Adrenal gland (tissue), 12 donors: ENCODE measurements around the gene BEND2. TPM values are rescaled to one million over a fixed set of nuclear protein-coding genes. Genes with fewer than 3 reads are reported as not detected.

Experiments used
- DNase-seq, 7 donors: peaks; one replicate each; pipeline ENCODE4 v3.0.0-alpha.2; 2019 to 2020
- H3K27ac ChIP-seq, 5 donors: fragments of 200-600 bp; sonication (generic) in 4 of 5; 1 replicate in 3 of 5; 2 replicates in 2 of 5; pipeline versions ENCODE4 v1.5.1 to v1.8.0; 2016 to 2020; ENCODE audit warnings: mild to moderate bottlenecking in 1 of 5
- H3K27me3 ChIP-seq: fragments of 200-600 bp; 2 replicates; pipeline ENCODE4 v1.8.0; 2021
- H3K36me3 ChIP-seq, 2 donors: fragments of 200-600 bp; replicated peaks in 1 of 2; 1 replicate in 1 of 2; 2 replicates in 1 of 2; pipeline versions ENCODE4 v1.5.1 to v1.8.0; 2018 to 2022
- H3K4me1 ChIP-seq, 2 donors: fragments of 200-600 bp; replicated peaks in 1 of 2; 1 replicate in 1 of 2; 2 replicates in 1 of 2; pipeline versions ENCODE4 v1.5.1 to v1.8.0; 2018 to 2021
- H3K4me3 ChIP-seq, 4 donors: fragments of 200-600 bp; sonication (generic) in 3 of 4; one replicate each; pipeline ENCODE4 v1.5.1; 2016 to 2018
- H3K9me3 ChIP-seq, 3 donors: fragments of 200-600 bp; sonication (generic) in 1 of 3; replicated peaks in 1 of 3; 1 replicate in 2 of 3; 2 replicates in 1 of 3; pipeline versions ENCODE4 v1.5.1 to v1.8.0; 2016 to 2021
- POLR2A ChIP-seq, 2 donors: fragments of 450-650 bp; IDR thresholded peaks; one replicate each; pipeline ENCODE4 v1.6.1; 2017; ENCODE audit warnings: antibody characterized with exemption in 2 of 2, mild to moderate bottlenecking in 2 of 2, moderate library complexity in 1 of 2
- WGBS, 4 donors: extraction: QIAGEN DNeasy Blood & Tissue Kit in 2 of 4; methylation state at CpG; one replicate each; pipeline versions ENCODE4 v1.1.5 to v1.1.7; 2013 to 2017; 5-methylcytosine and 5-hydroxymethylcytosine counted together
- intact Hi-C, 2 donors: fragments of 100-400 bp; cut with DNase I; formaldehyde crosslinking; loops; one replicate each; pipeline versions ENCODE4 v1.14.1 to v1.15.0; 2022 to 2023
- polyA plus RNA-seq, 3 donors: library from polyadenylated mRNA; stranded (reverse); fragments of 200-250 nt in 2 of 3; fragments of 350-450 nt in 1 of 3; fragmentation: Illumina TruSeq in 1 of 3; extraction: RNeasy Lipid Tissue Mini Kit (QIAGEN cat#74804) in 1 of 3; gene quantifications; one replicate each; pipeline ENCODE4 v1.2.3, GENCODE V29; 2013 to 2014
- total RNA-seq, 9 donors: library from RNA; depleted of rRNA in 4 of 9; stranded (reverse); fragments of >200 nt in 4 of 9; fragments of 120-200 nt in 1 of 9; fragmentation: NEBNext Ultra II Directional in 1 of 9; extraction: Animal tissue kit (Norgen Biotek cat#: 25700) in 1 of 9; gene quantifications; one replicate each; pipeline versions ENCODE4 v1.1.0 to v1.2.4, GENCODE V29; 2013 to 2023
- TF ChIP-seq, protein P1 (sequence below), 6 experiments: fragments of 450-650 bp in 4 of 6; fragments of 200-600 bp in 2 of 6; sonication (generic) in 1 of 6; IDR thresholded peaks; 1 replicate in 5 of 6; 2 replicates in 1 of 6; pipeline versions ENCODE4 v1.5.1 to v1.8.0; 2016 to 2021; ENCODE audit warnings: antibody characterized with exemption in 6 of 6, mild to moderate bottlenecking in 2 of 6, moderate library complexity in 1 of 6
- donor health status: healthy with polysubstance abuse.
- donor health status: Bipolar disorder and iron deficiency.
- donor health status: DM: yes; HTN: yes; CAD: no.
- donor health status: DM: no; HTN: no; CAD: no.
- donor health status: DM: no; HTN: no; CAD: no.
- donor health status: DM: yes; HTN: yes; CAD: no.

The BEND2 gene
- total and polyA plus RNA-seq, 12 donors: 0.06 TPM; not detected in 11

DNA sequence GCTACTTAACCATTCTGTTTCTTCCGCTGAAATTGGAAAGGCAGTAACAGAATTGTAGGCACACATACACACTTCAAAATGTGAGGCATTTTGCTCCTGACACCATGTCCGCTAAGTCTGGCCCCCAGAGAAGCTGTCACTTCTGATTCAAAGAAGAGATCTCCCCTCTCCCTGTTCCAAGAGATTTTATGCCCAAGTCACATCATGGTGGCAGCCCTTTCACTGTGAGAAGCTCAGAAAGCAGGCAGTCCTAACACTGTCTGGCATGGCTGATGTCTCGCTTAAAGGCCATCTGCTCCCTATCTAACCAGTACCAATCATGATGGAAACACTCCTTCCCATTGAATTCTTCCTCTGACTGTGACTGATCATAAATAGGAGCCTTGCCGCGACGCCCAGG, 83.9 kb downstream of the BEND2 start:
- intact Hi-C loops: no loop called here
- no peaks in the 10 kb centered on the region for H3K27me3 ChIP-seq
- DNase-seq: no peak
- H3K27ac ChIP-seq: no peak overlapping the region
- no peaks in the 10 kb centered on the region for H3K4me1 ChIP-seq
- H3K9me3 ChIP-seq: no peaks in the 10 kb centered on the region
- no peak overlapping the region for H3K4me3 ChIP-seq
- no peaks in the 10 kb centered on the region for H3K36me3 ChIP-seq
- WGBS, 4 donors: 83 to 98% (median 89%) methylated on average over 4 to 6 of the region's 6 CpGs
- TF ChIP-seq, protein P1, sequence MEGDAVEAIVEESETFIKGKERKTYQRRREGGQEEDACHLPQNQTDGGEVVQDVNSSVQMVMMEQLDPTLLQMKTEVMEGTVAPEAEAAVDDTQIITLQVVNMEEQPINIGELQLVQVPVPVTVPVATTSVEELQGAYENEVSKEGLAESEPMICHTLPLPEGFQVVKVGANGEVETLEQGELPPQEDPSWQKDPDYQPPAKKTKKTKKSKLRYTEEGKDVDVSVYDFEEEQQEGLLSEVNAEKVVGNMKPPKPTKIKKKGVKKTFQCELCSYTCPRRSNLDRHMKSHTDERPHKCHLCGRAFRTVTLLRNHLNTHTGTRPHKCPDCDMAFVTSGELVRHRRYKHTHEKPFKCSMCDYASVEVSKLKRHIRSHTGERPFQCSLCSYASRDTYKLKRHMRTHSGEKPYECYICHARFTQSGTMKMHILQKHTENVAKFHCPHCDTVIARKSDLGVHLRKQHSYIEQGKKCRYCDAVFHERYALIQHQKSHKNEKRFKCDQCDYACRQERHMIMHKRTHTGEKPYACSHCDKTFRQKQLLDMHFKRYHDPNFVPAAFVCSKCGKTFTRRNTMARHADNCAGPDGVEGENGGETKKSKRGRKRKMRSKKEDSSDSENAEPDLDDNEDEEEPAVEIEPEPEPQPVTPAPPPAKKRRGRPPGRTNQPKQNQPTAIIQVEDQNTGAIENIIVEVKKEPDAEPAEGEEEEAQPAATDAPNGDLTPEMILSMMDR (IDR thresholded peaks at IDR 0.05): no peak
- no peak for TF ChIP-seq POLR2A (IDR thresholded peaks at IDR 0.05)

DNA sequence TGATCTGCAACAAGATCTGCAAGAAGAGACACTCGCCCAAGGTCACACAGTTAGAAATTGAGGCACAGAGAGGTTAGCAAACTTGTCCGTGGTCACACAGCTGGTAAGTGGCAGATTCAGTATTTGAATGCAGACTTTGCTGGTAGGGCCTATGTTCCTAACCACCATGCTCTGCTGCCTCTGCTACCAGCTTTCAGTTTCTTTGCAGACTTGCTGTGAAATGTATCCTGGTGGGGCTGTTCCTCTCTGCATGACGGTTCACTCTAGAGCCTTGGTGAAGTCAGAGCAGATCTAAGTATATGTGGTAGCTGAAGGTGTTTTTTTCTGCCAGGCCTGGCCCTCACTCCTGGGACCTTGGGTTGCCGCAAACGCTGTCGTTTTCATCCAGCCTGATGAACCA, 87.1 kb downstream of the BEND2 start:
- intact Hi-C loops: no loop called here
- Histone ChIP-seq H3K27ac (no peak overlapping the region), H3K9me3 (no peaks in the 10 kb centered on the region), H3K4me3 (no peak overlapping the region), H3K36me3 (no peaks in the 10 kb centered on the region), H3K4me1 (no peaks in the 10 kb centered on the region), H3K27me3 (peaks cover 6% of the 10 kb centered on the region)
- TF ChIP-seq, protein P1 (IDR thresholded peaks at IDR 0.05): no peak
- no peak for TF ChIP-seq POLR2A (IDR thresholded peaks at IDR 0.05)
- WGBS, 4 donors: 74 to 87% (median 78%) methylated on average over 6 of the region's 6 CpGs
- no peak for DNase-seq

DNA sequence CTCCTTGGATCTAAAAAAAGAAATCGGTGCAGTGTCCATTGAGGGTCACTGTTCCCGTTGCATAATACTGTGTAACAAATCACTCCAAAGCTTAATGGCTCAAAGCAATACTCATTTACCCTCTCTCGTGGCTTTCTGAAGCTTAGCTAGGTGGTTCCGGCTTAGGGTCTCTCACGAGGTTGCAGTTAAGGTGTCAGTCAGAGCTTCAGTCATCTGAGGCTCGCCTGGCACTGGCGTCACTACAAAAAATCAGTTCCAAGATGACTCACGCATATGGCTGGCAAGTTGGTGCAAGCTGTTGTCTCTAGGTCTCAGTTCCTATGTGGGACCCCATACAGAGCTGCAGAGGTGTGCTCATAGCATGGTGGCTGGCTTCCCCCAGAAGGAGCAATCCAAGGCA, 91.0 kb downstream of the BEND2 start:
- DNase-seq: no peak
- Histone ChIP-seq H3K27ac (no peak overlapping the region), H3K36me3 (no peaks in the 10 kb centered on the region), H3K27me3 (peaks cover 6% of the 10 kb centered on the region), H3K9me3 (no peaks in the 10 kb centered on the region), H3K4me3 (no peak overlapping the region), H3K4me1 (no peaks in the 10 kb centered on the region)
- 58 to 65% (median 62%) methylated on average over 7 to 8 of the region's 8 CpGs for WGBS, 4 donors
- TF ChIP-seq, protein P1 (IDR thresholded peaks at IDR 0.05): no peak
- TF ChIP-seq POLR2A (IDR thresholded peaks at IDR 0.05): no peak
- intact Hi-C loops: no loop called here

DNA sequence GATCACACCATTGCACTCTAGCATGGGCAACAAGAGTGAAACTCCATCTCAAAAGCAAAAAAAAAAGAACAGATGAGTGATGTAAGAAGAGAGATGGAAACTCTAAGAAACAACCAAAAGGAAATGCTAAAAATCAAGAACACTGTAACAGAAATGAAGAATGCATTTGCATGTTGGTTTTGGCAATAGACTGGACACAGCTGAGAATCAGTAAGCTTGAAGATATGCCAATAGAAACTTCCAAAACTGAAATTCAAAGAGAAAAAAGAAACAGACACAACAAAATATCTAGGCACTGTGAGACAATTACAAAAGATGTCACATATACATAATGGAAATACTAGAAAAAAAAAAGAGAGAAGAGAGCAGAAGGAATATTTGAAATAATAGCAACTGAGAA, 93.7 kb downstream of the BEND2 start:
- no peaks in the 10 kb centered on the region for H3K4me1 ChIP-seq
- intact Hi-C loops: no loop called here
- H3K36me3 ChIP-seq: no peaks in the 10 kb centered on the region
- no peak overlapping the region for H3K4me3 ChIP-seq
- DNase-seq: no peak
- no peaks in the 10 kb centered on the region for H3K9me3 ChIP-seq
- no peak overlapping the region for H3K27ac ChIP-seq
- peaks cover 6% of the 10 kb centered on the region for H3K27me3 ChIP-seq
- TF ChIP-seq, protein P1 (IDR thresholded peaks at IDR 0.05): no peak
- no peak for TF ChIP-seq POLR2A (IDR thresholded peaks at IDR 0.05)
